Activated gamma-delta T cell treated with anti-CD3 and anti-CD28 coated beads, Interleukin-2, amount 50 U/mL, for 16 hours (primary cell): ENCODE data around the gene UBASH3A.
A peak's percentile ranks its signal among the peaks of the same experiment; 100 is the strongest.

Source experiments
- DNase-seq: peaks from one replicate; pipeline ENCODE4 v3.0.0-alpha.2; 2020; ENCODE audit warnings: low read depth

Gene UBASH3A

GRCh38 chr21:42411197-42411869 lies 7.6 kb downstream of the UBASH3A start:
- DNase-seq, result no peak

GRCh38 chr21:42411891-42412635 lies 8.4 kb downstream of the UBASH3A start:
- no peak for DNase-seq

- no peak for DNase-seq
These were observed 8.9 kb downstream of the UBASH3A start for GRCh38 chr21:42412636-42412933.

GRCh38 chr21:42413093-42413492 lies 9.4 kb downstream of the UBASH3A start:
- no peak for DNase-seq

GRCh38 chr21:42413500-42413899 lies 9.8 kb downstream of the UBASH3A start:
- DNase-seq, result no peak

GRCh38 chr21:42414066-42414465 lies 10.4 kb downstream of the UBASH3A start:
- no peak for DNase-seq

- DNase-seq, result no peak
These were observed 10.8 kb downstream of the UBASH3A start for GRCh38 chr21:42414553-42414927.

GRCh38 chr21:42414928-42415769 lies 11.4 kb downstream of the UBASH3A start:
- DNase-seq, result peak; percentile 86

- DNase-seq, result no peak
These were observed 13.8 kb downstream of the UBASH3A start for GRCh38 chr21:42417533-42417932.

GRCh38 chr21:42418886-42419285 lies 15.2 kb downstream of the UBASH3A start:
- no peak for DNase-seq

- DNase-seq, result no peak
These were observed 16.1 kb downstream of the UBASH3A start for GRCh38 chr21:42419845-42420244.

GRCh38 chr21:42421018-42421793 lies 17.5 kb downstream of the UBASH3A start:
- DNase-seq, result no peak

GRCh38 chr21:42423197-42423675 lies 19.5 kb downstream of the UBASH3A start:
- DNase-seq, result no peak

- no peak for DNase-seq
These were observed 20.0 kb downstream of the UBASH3A start for GRCh38 chr21:42423685-42424084.

GRCh38 chr21:42424914-42425541 lies 21.3 kb downstream of the UBASH3A start:
- peak; percentile 66 for DNase-seq

GRCh38 chr21:42425591-42425990 lies 21.9 kb downstream of the UBASH3A start:
- no peak for DNase-seq

- DNase-seq, result no peak
These were observed 22.7 kb downstream of the UBASH3A start for GRCh38 chr21:42426424-42426823.

- DNase-seq, result no peak
These were observed 23.3 kb downstream of the UBASH3A start for GRCh38 chr21:42426876-42427480.

- no peak for DNase-seq
These were observed 24.2 kb downstream of the UBASH3A start for GRCh38 chr21:42427809-42428419.

GRCh38 chr21:42429021-42429420 lies 25.3 kb downstream of the UBASH3A start:
- DNase-seq, result no peak

- no peak for DNase-seq
These were observed 26.2 kb downstream of the UBASH3A start for GRCh38 chr21:42429856-42430255.
